Body of pancreas (tissue), 4 donors: ENCODE data around the gene EMILIN3. TPM values are rescaled to one million over a fixed set of nuclear protein-coding genes. Genes with fewer than 3 reads are reported as not detected.

Source experiments
- ATAC-seq: fragments of 150-250 bp; one replicate; pipeline ENCODE4 v1.9.1; 2016
- DNase-seq, 4 donors: peaks; one replicate each; pipeline ENCODE4 v3.0.0-alpha.2; 2019
- H3K27ac ChIP-seq, 4 donors: fragments of 200-600 bp; sonication (generic); 1 replicate in 3 of 4; 2 replicates in 1 of 4; pipeline versions ENCODE4 v1.5.1 to v1.6.1; 2016 to 2019; ENCODE audit warnings: mild to moderate bottlenecking in 1 of 4, mixed read lengths in 1 of 4, moderate library complexity in 1 of 4
- H3K27me3 ChIP-seq, 2 donors: fragments of 200-600 bp; sonication (generic); one replicate each; pipeline ENCODE4 v1.6.0; 2016; ENCODE audit warnings: mild to moderate bottlenecking in 1 of 2
- H3K36me3 ChIP-seq, 2 donors: fragments of 200-600 bp; sonication (generic); replicated peaks in 1 of 2; 2 replicates each; pipeline ENCODE4 v1.5.1; 2016; ENCODE audit warnings: low read depth in 2 of 2; ENCODE audit not compliant: insufficient read depth in 1 of 2
- H3K4me1 ChIP-seq: fragments of 200-600 bp; sonication (generic); one replicate; pipeline ENCODE4 v1.6.0; 2016
- H3K4me3 ChIP-seq, 2 donors: fragments of 200-600 bp; sonication (generic); 1 replicate in 1 of 2; 2 replicates in 1 of 2; pipeline ENCODE4 v1.5.1; 2016 to 2019
- H3K9me3 ChIP-seq, 3 donors: fragments of 200-600 bp; sonication (generic); 1 replicate in 2 of 3; 2 replicates in 1 of 3; pipeline ENCODE4 v1.5.1; 2016
- CTCF ChIP-seq, 7 experiments: fragments of 450-650 bp in 4 of 7; fragments of 200-600 bp in 3 of 7; sonication (generic) in 3 of 7; IDR thresholded peaks; one replicate each; pipeline ENCODE4 v1.5.1; 2016 to 2019; ENCODE audit warnings: antibody characterized with exemption in 7 of 7
- POLR2A ChIP-seq, 3 donors: fragments of 450-650 bp; IDR thresholded peaks; one replicate each; pipeline ENCODE4 v1.6.1; 2016; ENCODE audit warnings: antibody characterized with exemption in 3 of 3, mild to moderate bottlenecking in 2 of 3
- WGBS, 2 donors: methylation state at CpG; one replicate each; pipeline ENCODE4 v1.1.5; 2017; 5-methylcytosine and 5-hydroxymethylcytosine counted together
- intact Hi-C: fragments of 100-400 bp; cut with DNase I; formaldehyde crosslinking; loops from one replicate; pipeline ENCODE4 v1.15.1; 2023
- total RNA-seq, 2 donors: library from RNA; depleted of rRNA; stranded (reverse); fragments of >200 nt; gene quantifications; one replicate each; pipeline ENCODE4 v1.1.0, GENCODE V29; 2016

EMILIN3 gene
- total RNA-seq, 2 donors from 2014 or later = 0.26 TPM; not detected in 1

- H3K27ac ChIP-seq = no peak overlapping the region
- H3K36me3 ChIP-seq = no peaks in the 10 kb centered on the region
- no peaks in the 10 kb centered on the region for H3K4me1 ChIP-seq
- no peak overlapping the region for H3K4me3 ChIP-seq
- no peaks in the 10 kb centered on the region for H3K27me3 ChIP-seq
- intact Hi-C loops = no loop called here
- WGBS, 2 donors = 74 to 75% methylated on average over 7 to 9 of the region's 9 CpGs
- ATAC-seq (no peak), DNase-seq (no peak)
- no peak for TF ChIP-seq CTCF (IDR thresholded peaks at IDR 0.05)
- no peak for TF ChIP-seq POLR2A (IDR thresholded peaks at IDR 0.05)
- no peaks in the 10 kb centered on the region for H3K9me3 ChIP-seq
These were observed 7.6 kb upstream of the EMILIN3 start for GRCh38 chr20:41373931-41374920.

- H3K4me3 ChIP-seq = no peak overlapping the region
- H3K36me3 ChIP-seq = no peaks in the 10 kb centered on the region
- no peak overlapping the region for H3K27ac ChIP-seq
- H3K4me1 ChIP-seq = no peaks in the 10 kb centered on the region
- TF ChIP-seq POLR2A (IDR thresholded peaks at IDR 0.05) (no peak), CTCF (IDR thresholded peaks at IDR 0.05) (no peak)
- DNase-seq (no peak), ATAC-seq (no peak)
- intact Hi-C loops = no loop called here
- no peaks in the 10 kb centered on the region for H3K9me3 ChIP-seq
- 57 to 70% methylated on average over 8 to 11 of the region's 11 CpGs for WGBS, 2 donors
- no peaks in the 10 kb centered on the region for H3K27me3 ChIP-seq
These were observed 6.7 kb upstream of the EMILIN3 start for GRCh38 chr20:41373251-41373783.

- H3K27ac ChIP-seq = no peak overlapping the region
- TF ChIP-seq CTCF (IDR thresholded peaks at IDR 0.05) = no peak
- TF ChIP-seq POLR2A (IDR thresholded peaks at IDR 0.05) = no peak
- intact Hi-C loops = no loop called here
These were observed 4.8 kb upstream of the EMILIN3 start for GRCh38 chr20:41371371-41371770.

GRCh38 chr20:41370176-41370575 is 3.6 kb upstream of the EMILIN3 start:
- no peak for ATAC-seq
- no peak overlapping the region for H3K27ac ChIP-seq
- intact Hi-C loops = no loop called here
- peaks cover 9% of the 10 kb centered on the region for H3K4me1 ChIP-seq
- H3K36me3 ChIP-seq = no peaks in the 10 kb centered on the region
- TF ChIP-seq POLR2A (IDR thresholded peaks at IDR 0.05) (no peak), CTCF (IDR thresholded peaks at IDR 0.05) (no peak)
- peaks cover 0 to 20% of the 10 kb centered on the region in 2 donors for H3K27me3 ChIP-seq
- no peak for DNase-seq
- WGBS, 2 donors = 80% methylated on average over 5 of the region's 5 CpGs
- H3K9me3 ChIP-seq = no peaks in the 10 kb centered on the region
- no peak overlapping the region for H3K4me3 ChIP-seq

More at GRCh38 chr20:41371371-41371770, 4.8 kb upstream of the EMILIN3 start:
- H3K36me3 ChIP-seq = no peaks in the 10 kb centered on the region
- peaks cover 0 to 9% of the 10 kb centered on the region in 2 donors for H3K27me3 ChIP-seq
- H3K9me3 ChIP-seq = no peaks in the 10 kb centered on the region
- WGBS, 2 donors = 72 to 74% methylated on average over 4 of the region's 4 CpGs
- H3K4me3 ChIP-seq = no peak overlapping the region
- peaks cover 3% of the 10 kb centered on the region for H3K4me1 ChIP-seq
- ATAC-seq (no peak), DNase-seq (no peak)
